Ovary (tissue), 3 donors: ENCODE data around the gene RGS3.

Experiments
- CTCF ChIP-seq, 3 donors: fragments of 450-650 bp in 2 of 3; fragments of 200-600 bp in 1 of 3; IDR thresholded peaks; one replicate each; pipeline versions ENCODE4 v1.5.1 to v1.8.0; 2016 to 2022; ENCODE audit warnings: antibody characterized with exemption in 3 of 3, mild to moderate bottlenecking in 1 of 3
- EP300 ChIP-seq: sonication (generic); formaldehyde crosslinking; IDR thresholded peaks from one replicate; pipeline ENCODE4 v1.6.1; 2017; ENCODE audit warnings: antibody characterized with exemption
- POLR2A ChIP-seq: fragments of 450-650 bp; IDR thresholded peaks from one replicate; pipeline ENCODE4 v1.6.1; 2017; ENCODE audit warnings: antibody characterized with exemption, mild to moderate bottlenecking, moderate library complexity
- donor health status: DM: no; HTN: no; CAD: no.

DNA sequence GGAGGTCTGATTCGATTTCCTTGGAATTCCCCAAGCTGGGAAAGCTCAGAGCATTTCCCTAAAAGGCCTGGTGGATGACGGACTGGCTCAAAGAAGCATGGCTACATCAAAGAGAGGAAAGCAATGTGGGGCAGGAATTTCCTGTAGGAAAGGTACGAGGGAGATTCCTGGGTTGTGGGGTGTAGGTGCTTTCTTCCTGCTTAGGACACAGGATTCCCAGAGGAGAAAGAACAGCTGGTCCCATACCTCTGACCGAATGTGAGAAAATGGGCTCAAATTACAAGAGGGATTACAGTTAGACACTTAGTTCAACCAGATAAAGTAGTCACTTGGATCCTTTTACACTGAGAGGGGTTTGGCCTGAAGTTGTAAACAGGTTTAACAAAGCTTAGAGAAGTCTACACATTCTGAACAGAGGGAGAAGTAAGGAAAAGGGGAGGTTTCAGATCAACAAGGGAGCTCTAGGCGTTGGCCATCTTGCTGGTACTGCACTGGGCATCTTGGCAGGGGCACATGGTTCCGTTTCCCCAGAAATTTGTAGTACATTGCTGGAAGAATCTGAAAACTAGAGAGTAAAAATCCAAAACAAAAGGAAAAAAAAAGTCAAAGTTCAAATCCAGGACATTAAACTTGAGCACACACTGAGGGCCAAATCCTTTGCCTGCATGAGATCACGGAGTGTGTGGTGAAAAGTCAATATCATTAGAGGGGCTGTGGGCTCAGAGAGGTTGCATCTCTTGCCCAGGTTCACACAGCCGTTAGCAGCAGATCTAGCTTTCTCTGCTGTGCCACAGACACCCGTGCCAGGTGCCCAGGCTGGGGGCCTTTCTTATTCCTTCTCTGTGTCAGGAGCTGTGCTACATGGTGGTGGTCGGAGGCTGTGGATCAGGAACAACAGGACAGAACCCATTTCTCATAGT lies 171.3 kb downstream of the RGS3 start:
- no peak for TF ChIP-seq POLR2A
- TF ChIP-seq CTCF (IDR thresholded peaks at IDR 0.05): no peak
- no peak for TF ChIP-seq EP300
